ENCODE measurements around the gene CA5A.

- TF ChIP-seq, protein P1, sequence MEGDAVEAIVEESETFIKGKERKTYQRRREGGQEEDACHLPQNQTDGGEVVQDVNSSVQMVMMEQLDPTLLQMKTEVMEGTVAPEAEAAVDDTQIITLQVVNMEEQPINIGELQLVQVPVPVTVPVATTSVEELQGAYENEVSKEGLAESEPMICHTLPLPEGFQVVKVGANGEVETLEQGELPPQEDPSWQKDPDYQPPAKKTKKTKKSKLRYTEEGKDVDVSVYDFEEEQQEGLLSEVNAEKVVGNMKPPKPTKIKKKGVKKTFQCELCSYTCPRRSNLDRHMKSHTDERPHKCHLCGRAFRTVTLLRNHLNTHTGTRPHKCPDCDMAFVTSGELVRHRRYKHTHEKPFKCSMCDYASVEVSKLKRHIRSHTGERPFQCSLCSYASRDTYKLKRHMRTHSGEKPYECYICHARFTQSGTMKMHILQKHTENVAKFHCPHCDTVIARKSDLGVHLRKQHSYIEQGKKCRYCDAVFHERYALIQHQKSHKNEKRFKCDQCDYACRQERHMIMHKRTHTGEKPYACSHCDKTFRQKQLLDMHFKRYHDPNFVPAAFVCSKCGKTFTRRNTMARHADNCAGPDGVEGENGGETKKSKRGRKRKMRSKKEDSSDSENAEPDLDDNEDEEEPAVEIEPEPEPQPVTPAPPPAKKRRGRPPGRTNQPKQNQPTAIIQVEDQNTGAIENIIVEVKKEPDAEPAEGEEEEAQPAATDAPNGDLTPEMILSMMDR (IDR thresholded peaks at IDR 0.05) = no peak
- no peak for TF ChIP-seq POLR2A (IDR thresholded peaks at IDR 0.05)
Observed at GRCh38 chr16:87914812-87915211, 21.5 kb downstream of the CA5A start.
